ENCODE data around the gene PPIE.

Gene PPIE

DNA sequence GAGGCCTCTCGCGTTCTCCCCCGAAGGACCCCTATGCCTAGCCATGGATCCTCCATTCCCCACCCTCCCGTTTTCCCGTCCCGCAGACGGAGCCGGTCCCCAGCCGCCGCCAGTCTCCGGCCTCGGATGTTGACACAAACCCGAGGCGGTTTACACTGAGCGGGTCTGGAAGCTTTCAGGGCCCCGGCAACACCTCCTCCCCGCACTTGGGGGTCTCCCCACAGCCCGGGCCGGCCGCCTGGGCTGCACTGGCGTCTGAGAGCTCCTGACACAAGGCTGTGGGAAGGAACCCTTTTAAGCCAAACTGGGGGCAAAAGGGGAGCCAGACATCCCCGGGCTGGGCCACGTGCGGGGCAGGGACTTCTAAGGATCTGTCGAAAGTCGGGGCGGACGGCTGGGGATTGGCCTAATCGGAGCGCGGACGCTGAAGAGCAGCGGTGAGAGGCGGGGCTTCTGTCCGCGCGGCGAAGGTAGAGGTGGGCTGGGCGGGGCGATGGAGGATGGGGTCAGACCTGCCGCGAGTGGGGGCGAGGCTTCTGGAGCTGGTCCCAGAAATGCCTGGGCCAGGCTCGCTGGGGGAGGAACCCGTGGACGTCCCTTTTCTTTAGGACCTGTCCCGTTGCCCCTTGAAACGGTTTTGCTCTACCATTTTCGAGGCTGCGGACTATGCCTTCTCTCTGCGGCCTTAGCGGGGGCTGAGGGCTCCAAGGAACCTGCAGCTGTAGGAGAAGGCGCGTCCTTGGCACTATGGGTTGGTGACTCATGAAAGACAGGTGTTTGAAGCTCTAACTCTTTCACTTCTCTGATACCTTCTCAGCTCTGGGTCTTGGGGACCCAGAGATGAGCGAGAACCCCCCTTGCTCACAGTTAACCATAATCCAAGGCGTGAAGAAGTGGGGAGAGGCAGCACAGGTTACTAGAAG is 46.3 kb upstream of the PPIE start:
- TF ChIP-seq, protein P1, sequence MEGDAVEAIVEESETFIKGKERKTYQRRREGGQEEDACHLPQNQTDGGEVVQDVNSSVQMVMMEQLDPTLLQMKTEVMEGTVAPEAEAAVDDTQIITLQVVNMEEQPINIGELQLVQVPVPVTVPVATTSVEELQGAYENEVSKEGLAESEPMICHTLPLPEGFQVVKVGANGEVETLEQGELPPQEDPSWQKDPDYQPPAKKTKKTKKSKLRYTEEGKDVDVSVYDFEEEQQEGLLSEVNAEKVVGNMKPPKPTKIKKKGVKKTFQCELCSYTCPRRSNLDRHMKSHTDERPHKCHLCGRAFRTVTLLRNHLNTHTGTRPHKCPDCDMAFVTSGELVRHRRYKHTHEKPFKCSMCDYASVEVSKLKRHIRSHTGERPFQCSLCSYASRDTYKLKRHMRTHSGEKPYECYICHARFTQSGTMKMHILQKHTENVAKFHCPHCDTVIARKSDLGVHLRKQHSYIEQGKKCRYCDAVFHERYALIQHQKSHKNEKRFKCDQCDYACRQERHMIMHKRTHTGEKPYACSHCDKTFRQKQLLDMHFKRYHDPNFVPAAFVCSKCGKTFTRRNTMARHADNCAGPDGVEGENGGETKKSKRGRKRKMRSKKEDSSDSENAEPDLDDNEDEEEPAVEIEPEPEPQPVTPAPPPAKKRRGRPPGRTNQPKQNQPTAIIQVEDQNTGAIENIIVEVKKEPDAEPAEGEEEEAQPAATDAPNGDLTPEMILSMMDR (IDR thresholded peaks at IDR 0.05; ENCODE audit: low read length, missing control alignments) = no peak
- no peak for DNase-seq (ENCODE audit: low read depth)
- no peak overlapping the region for H3K4me3 ChIP-seq (replicated peaks; ENCODE audit: low read depth, low read length)

- H3K4me3 ChIP-seq (replicated peaks; ENCODE audit: low read depth, low read length) = no peak overlapping the region
- TF ChIP-seq, protein P1 (IDR thresholded peaks at IDR 0.05; ENCODE audit: low read length, missing control alignments) = no peak
- no peak for DNase-seq (ENCODE audit: low read depth)
Observed at GRCh38 chr1:39694026-39694425, 44.7 kb upstream of the PPIE start.

GRCh38 chr1:39695016-39695415 is 43.7 kb upstream of the PPIE start:
- peak; percentile 17 for DNase-seq (ENCODE audit: low read depth)
- TF ChIP-seq, protein P1 (IDR thresholded peaks at IDR 0.05; ENCODE audit: low read length, missing control alignments) = no peak
- no peak overlapping the region for H3K4me3 ChIP-seq (replicated peaks; ENCODE audit: low read depth, low read length)

DNA sequence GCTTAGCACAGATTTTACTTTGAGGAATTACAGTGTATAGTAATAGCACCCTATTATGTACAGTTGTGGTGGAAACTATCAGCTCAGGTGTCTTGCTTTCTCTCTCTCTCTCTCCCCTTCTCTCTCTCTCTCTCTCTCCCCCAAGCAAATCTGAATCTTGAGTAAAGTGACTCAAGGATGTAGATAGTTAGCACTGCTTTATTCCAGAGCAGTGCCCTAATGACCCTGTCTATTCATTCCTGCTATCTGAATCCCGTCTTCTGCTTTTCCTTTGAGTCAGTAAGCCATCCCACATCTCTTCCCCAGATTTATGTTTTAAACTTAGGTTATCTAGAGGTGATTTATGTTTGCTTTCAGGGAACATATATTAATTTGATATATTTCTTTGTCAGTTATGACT is 42.2 kb upstream of the PPIE start:
- TF ChIP-seq, protein P1 (IDR thresholded peaks at IDR 0.05; ENCODE audit: low read length, missing control alignments) = no peak
- DNase-seq (ENCODE audit: low read depth) = no peak
- H3K4me3 ChIP-seq (replicated peaks; ENCODE audit: low read depth, low read length) = no peak overlapping the region

DNA sequence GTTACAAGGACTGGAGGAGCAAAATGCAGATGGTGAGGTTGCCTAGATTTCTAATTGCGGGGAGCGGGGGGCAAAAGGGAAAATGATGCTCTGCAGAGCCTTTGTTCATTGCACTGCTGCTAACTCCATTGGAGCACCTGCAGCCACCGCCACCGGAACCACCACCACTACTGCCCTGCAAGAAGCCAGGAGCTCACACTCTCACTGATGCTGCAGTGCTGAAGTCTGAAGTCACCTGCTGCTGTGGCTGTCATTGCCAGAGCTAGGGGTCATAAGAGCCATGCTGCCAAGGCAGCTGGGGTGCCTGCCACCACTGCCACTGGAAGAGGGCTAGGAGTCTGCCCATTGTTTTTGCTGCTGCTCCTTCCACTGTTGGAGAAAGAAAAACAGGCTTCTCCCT is 40.1 kb upstream of the PPIE start:
- no peak for DNase-seq (ENCODE audit: low read depth)

GRCh38 chr1:39699419-39699818 is 39.3 kb upstream of the PPIE start:
- no peak overlapping the region for H3K4me3 ChIP-seq (replicated peaks; ENCODE audit: low read depth, low read length)
- TF ChIP-seq, protein P1 (IDR thresholded peaks at IDR 0.05; ENCODE audit: low read length, missing control alignments) = no peak
- DNase-seq (ENCODE audit: low read depth) = no peak

More for the DNA sequence above, 40.1 kb upstream of the PPIE start:
- H3K4me3 ChIP-seq (replicated peaks; ENCODE audit: low read depth, low read length) = no peak overlapping the region
- TF ChIP-seq, protein P1 (IDR thresholded peaks at IDR 0.05; ENCODE audit: low read length, missing control alignments) = no peak

DNA sequence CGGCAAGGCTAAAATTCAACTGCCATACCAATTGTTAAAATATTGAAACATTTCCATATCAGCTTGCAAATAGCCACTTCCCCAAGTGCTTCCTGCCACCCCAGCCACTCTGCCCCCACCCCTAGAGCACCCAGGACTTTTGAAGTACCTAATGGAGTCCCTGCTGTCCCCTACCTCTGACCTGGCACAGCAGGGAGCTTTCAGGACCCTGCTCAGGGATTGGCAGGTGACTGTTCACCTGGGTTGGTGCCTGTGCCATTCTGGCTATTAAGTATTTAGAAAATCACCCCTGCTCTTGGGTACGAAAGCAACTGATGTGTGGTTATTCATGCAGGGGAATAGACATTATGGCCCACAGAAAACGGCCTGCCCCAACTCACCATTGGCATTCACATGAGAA is 38.3 kb upstream of the PPIE start:
- no peak overlapping the region for H3K4me3 ChIP-seq (replicated peaks; ENCODE audit: low read depth, low read length)
- TF ChIP-seq, protein P1 (IDR thresholded peaks at IDR 0.05; ENCODE audit: low read length, missing control alignments) = no peak
- DNase-seq (ENCODE audit: low read depth) = no peak

All from fibroblast of pulmonary artery (primary cell).